GM18499 (cell line): ENCODE measurements around the gene PRKAR2A.
"Not testable (repeated sequence)": the region's sequence is repeated elsewhere in the genome, so short reads cannot be mapped to it uniquely, and the experiment has no call there.

ENCODE experiments used
- ATAC-seq: cut with Tn5 transposase; IDR thresholded peaks from one replicate; pipeline ENCODE4 v1.9.1; 2021; ENCODE audit warnings: moderate number of reproducible peaks; ENCODE audit not compliant: insufficient read depth, unreplicated experiment

The PRKAR2A gene

DNA sequence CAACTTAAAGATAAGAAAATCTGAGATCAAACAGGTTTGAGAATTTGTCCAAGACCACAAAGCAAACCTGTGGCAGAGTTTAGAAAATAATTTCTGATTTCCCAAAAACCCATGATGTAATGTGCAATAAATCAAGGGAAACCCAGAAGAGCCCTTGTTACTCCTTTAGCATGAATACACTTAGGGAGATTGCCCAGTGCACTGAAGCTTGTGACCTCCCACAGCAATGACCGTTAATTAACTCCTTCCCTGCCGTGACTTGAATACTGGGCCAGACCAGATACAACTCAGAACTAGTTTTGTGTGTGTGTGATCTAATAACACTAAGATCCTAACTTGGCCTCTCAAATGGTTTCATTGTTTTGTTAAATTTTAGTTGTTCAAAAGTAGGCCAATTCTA lies 2.5 kb downstream of the PRKAR2A start:
- ATAC-seq = no peak

DNA sequence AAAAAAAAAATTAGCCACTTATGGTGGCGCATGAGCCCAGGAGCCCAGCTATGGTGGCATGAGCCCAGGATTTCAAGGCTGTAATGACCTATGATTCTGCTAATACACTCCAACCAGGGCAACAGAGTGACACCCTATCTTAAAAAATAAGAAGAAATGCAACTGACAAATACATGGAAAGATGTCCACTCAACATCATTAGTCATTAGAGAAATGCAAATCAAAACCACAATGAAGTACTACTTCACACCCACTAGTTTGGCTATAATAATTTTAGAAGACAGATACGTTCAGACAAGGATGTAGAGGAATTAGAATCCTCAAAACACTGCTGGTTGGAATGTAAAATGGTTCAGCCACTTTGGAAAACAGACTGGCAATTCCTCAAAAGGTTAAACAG lies 10.5 kb downstream of the PRKAR2A start:
- ATAC-seq = no peak

DNA sequence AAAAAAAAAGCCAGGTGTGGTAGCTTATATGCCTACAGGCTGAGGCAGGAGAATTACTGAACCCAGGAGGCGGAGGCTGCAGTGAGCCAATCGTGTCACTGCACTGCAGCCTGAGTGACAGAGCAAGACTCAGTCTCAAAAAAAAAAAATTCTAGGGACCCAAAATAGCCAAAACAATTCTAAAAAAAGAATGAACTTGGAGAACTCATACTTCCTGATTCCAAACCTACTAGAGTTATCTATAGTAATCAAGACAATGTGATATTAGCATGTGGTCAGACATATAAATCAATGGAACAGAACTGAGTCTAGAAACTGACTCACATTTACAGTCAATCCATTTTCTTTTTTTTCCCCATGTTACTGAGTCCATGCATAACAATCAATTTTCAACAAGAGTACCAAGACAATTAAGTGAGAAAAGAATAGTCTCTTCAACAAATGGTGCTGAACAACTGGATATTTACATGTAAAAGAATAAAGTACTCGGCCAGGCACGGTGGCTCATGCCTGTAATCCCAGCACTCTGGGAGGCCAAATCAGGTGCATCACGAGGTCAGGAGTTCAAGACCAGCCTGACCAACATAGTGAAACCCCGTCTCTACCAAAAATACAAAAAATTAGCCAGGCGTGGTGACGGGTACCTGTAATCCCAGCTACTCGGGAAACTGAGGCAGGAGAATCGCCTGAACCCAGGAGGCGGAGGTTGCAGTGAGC lies 11.9 kb downstream of the PRKAR2A start:
- no peak for ATAC-seq

DNA sequence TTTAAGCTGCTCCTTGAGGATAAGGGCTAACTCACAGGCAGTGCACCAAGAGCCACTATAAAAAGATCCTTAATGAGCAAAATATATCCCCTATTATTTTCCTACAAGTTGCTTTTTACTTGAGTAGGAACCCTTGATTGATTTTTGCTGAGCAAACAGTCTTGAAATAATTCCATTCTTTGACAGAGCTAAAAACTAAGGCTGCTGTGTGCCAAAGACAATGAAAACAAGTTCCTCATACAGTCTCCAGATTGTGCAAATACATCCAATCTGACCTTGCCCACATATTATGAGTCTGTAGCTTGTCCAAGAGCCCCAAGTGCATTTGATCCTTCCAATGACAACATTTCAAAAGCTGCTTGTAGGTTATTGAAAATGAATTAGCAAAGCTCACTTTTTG lies 15.0 kb downstream of the PRKAR2A start:
- no peak for ATAC-seq

DNA sequence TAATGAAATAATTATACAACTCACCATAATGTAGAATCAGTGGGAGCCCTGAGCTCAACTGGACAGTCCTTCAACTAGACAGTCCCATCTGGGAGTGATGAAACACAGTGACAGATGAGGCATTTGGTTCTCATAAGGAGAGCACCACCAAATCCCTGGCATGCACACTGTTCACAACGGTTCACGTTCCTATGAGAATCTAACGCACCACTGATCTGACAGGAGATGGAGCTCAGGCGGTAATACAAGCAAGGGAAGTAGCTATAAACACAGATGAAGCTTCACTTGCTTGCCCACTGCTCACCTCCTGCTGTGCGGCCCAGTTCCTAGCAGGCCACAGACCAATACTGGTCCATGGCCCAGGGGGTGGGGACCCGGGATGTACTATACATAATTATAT lies 17.0 kb downstream of the PRKAR2A start:
- no peak for ATAC-seq

DNA sequence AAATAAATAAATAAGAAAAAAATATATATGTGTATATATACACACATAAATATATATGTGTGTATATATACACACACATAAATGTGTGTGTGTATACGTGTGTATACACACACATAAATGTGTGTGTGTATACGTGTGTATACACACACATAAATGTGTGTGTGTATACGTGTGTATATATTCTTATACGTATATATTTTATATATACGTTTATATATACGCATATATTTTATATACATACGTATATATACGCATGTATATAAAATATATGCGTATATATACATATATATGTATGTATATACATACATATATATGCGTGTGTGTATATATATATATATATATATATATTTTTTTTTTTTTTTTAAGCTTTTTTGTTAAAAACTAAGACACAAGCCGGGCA lies 18.1 kb downstream of the PRKAR2A start:
- ATAC-seq = not testable (repeated sequence)

DNA sequence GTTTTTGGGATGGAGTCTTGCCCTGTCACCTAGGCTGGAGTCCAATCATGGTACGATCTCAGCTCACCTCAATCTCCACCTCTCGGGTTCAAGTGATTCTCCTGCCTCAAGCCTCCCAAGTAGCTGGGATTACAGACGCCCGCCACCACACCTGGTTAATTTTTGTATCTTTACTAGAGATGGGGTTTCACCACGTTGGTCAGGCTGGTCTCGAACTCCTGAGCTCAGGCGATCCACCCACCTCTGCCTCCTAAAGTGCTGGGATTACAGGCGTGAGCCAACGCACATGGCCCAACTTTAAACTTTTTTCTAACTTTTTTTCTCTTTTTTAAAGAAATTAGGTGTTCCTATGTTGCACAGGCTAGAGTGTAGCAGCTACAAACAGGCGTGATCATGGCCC lies 19.8 kb downstream of the PRKAR2A start:
- ATAC-seq = not testable (repeated sequence)

DNA sequence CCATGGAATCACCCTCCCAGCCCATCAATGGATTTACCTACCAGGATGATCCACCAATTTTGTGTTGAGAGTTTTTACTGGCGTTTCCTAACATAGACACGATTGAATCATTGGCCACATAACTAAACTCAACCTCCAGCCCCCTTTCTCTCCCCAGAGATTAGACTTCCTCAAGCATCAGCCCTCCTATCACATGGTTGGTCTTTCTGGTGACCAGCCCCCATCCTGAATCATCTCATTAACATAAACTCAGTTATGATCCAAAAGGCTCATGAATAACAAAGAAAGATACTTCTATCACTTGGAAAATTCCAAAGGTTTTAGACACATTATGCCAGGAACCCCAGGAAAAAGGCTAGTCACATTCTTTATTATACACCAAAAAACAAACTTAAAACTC lies 21.2 kb downstream of the PRKAR2A start:
- no peak for ATAC-seq

DNA sequence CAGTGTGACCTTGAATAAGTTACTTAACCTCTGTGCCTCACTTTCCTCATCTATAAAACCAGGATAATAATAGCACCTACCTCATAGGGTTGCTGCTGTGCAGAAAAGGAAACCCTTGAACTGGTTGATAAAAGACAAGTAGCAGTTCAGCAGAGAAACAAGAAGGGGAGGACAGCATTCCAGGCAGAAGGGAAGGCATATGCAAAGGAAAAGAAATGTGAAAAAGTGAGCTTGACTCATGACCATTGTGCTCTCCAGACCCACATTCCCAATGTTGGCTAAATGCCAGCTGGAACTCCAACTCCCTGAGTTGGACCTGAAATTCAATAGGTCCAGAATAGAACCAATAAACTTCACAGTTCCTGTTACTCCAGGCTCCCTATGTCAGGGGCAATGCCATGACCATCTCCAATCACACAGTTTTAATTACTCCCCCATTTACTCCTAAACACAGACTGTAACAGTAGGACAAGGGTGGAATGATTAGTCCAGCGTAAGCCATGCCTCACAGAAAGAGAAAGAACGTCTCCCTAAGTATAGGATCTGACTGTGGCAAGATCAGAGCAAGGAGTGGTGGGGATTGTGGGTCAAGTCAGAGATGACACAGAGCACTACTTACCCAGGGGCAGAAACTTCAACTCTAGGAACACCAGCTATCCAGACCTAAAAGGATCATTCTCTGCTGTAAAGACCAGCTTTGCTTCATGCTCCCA lies 26.9 kb downstream of the PRKAR2A start:
- no peak for ATAC-seq

DNA sequence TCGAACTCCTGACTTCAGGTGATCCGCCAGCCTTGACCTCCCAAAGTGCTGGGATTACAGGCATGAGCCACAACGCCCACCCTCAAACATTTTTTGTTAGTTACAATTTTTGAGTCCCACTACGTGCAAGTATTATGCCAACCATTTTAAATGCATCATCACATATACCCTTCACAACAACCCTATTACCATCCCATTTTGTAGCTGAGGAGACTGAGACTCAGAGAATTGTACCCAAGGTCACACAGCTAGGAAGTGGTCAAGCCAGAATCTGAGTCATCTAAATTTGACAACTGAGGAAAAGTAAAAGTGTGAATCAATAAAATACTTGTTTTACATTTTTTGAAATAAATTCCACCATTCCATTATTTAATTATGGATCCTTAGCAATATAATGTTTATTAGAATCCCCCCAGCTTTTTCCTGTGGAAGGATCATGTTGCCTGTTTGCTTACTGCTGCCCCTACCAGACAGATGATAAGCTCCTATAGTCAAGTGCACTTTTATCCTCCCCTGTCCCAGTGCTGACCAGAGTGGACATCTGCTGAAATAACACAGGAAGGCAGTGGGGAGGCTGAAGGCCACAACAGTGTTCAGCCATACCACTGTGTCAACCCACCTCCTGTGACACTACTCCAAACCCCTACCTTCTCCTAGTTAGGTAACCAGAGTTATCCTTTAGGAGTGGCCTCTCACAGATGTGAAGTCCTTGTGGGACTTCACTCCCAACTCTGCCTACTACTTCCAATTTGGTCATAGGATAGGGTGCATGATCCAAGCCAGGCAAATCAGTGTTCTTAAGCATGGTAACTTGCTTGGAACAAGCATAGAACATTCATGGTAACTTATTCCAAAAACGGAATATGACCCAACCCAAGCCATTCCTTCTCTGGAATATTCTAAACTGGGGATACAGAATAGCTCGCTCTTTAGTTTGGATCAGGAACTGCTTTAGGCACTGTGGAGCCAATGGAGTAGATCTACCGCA lies 28.1 kb downstream of the PRKAR2A start:
- ATAC-seq = no peak

DNA sequence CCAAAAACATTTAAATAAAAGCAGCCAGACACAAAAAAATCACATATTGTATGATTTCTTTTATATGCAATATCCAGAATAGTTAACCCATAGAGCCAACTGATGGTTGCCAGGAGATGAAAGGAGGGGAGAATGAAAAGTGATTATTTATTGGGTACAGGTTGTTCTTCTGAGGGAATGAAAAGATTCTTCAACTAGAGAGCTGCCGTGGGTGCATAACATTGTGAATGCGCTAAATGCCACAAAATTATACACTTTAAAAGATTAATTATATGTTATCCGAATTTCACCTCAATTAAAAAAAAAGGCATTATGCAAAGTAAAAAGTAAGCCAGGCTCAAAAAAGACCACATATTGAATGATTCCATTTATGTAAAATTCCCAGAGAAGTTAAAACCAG lies 36.1 kb downstream of the PRKAR2A start:
- no peak for ATAC-seq

DNA sequence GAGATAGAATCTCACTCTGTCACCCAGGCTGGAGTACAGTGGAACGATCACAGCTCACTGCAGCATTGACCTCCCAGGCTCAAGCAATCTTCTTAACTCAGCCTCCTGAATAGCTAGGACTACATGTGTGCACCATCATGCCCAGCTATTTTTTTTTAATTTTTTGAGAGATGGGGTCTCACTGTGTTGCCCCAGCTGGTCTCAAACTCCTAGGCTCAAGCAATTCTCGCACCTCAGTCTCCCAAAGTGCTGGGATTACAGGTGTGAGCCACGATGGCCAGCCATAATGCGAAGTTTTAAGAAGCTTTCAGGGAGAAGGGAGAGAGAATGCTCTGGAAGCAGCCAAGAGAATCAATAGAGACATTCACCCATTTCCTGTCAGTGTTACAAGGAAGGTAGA lies 42.7 kb downstream of the PRKAR2A start:
- no peak for ATAC-seq

DNA sequence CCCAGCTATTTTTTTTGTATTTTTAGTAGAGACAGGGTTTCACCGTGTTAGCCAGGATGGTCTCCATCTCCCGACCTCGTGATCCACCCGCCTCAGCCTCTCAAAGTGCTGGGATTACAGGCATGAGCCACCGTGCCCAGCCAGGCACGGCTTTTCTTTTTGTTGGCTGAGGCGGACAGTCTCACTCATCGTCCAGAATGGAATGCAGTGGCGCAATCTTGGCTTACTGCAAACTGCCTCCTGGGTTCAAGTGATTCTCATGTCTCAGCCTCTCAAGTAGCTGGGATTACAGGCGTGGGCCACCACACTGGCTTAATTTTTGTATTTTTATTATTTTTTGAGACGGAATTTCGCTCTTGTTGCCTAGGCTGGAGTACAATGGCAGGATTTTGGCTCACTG lies 46.8 kb downstream of the PRKAR2A start:
- not testable (repeated sequence) for ATAC-seq

DNA sequence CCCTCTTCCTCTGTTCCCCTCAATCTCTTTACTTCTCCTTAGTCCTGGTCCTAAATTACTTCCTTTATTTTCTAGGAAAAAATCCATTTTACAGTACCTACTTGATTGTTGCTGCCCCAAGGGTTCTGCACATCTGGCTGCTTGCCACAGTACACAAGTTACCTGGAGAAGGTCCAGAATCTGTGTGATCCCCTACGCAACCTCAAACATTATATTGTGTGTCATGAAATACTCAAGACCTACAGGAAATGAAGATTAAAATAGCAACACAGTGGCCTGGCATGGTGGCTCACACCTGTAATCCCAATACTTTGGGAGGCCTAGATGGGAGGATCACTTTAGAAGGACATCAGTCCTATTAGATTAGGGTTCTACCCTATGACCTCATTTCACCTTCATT lies 48.7 kb downstream of the PRKAR2A start:
- ATAC-seq = no peak

DNA sequence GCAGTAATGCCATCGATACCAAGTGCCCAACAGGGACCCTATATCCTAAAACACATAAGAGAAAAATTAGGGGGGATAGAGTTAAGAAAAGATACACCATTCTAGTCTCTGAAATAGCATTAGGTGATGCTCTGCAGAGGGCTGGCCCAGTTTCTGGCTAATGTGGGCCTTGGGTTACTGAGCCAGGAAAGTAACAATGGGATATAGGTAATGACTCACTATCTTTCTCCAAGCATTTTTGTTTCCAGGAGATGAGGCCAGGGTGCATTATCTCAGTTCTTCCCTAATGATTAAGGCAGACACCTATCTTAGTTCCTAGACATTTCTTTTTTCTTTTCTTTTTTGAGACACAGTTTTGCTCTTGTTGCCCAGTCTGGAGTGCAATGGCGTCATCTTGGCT lies 50.0 kb downstream of the PRKAR2A start:
- ATAC-seq = no peak

DNA sequence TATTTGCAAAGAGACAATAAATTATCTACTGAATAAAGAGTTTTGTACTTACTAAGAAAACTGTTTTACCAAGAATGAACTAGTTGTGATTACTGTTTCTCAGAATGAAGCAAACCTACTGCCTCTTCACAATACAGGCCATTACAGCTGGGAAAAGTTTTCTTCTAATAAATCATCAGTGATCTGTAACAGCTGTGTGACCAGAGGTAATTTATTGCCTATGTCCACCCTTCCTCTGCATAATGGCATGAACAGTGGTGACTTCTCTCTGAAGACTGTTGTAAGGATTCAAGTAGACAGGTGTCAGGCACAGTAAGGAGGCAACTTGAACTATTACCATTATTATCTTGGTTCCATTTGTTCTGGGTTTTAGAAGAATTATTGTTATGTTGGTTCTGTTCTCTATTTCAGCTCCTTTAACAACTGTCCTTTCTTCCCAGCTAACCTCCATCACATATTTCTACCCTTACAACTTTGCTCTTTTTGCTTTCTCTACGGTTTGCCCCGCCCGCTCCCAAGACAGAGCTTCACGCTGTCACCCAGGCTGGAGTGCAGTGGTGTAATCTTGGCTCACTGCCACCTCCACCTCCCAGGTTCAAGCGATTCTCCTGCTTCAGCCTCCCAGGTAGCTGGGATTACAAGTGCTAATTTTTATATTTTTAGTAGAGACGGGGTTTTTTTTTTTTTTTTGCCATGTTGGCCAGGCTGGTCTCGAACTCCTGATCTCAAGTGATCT lies 51.5 kb downstream of the PRKAR2A start:
- ATAC-seq = no peak

DNA sequence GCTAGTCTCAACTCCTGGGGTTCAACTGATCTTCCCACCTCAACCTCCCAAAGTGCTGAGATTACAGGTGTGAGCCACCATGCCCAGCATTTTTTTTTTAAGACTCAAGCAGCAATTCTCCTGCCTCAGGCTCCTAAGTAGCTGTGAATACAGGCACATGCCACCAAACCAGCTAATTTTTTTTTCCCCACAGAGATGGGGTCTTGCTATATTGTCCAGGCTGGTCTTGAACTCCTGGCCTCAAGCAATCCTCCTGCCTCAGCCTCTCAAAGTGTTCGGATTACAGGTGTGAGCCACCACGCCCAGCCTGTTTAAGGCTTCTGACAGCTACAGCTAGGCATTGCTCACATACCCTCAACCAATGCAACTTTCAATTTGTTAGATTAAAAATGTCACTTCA lies 54.2 kb downstream of the PRKAR2A start:
- not testable (repeated sequence) for ATAC-seq

DNA sequence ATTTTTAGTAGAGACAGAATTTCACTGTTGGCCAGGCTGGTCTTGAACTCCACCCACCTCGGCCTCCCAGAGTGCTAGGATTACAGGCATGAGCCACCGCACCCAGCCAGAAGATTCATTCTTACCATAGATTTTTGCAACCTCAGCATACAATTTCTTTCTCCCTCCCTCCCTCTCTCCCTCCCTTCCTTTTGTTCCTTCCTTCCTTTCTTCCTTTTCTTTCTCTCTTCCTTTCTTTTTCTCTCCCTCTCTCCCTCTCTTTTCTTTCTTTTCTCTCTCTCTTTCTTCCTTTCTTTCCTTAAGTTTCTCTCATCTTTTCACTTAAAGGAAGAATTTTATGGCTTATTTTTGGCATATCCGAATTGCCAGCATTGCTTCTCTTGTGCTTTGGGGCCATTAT lies 58.0 kb downstream of the PRKAR2A start:
- ATAC-seq = no peak

DNA sequence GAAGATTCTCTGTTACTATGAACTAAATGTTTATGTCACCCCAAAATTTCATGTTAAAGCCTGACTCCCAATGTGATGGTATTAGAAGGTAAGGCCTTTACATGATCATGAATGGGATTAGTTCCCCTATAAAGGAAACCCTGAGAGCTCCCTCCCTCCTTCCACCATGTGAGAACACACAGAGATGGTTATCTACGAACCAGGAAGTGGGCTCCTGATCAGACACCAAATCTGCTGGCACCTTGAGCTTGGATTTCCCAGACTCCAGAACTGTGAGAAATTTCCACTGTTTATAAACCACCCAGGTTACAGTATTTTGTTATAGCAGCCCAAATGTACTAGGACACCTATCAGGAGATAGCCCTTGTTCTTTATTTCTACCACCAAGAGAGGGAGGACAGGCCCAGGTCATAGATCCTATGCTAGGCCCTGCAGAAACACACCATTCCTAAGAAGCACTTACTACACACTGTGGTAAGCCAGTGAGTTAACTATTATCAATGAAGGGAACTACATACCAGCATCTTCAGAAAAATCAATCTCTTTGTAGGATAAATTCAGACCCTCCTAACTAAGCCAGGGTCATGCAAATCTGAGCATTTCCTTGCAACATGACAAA lies 59.0 kb downstream of the PRKAR2A start:
- ATAC-seq = no peak
